ENCODE measurements around the gene SIRT7. TPM values are rescaled to one million over a fixed set of nuclear protein-coding genes. Genes with fewer than 3 reads are reported as not detected.

The SIRT7 gene
- polyA plus RNA-seq, 2 donors: 64.9 to 84.0 TPM

DNA sequence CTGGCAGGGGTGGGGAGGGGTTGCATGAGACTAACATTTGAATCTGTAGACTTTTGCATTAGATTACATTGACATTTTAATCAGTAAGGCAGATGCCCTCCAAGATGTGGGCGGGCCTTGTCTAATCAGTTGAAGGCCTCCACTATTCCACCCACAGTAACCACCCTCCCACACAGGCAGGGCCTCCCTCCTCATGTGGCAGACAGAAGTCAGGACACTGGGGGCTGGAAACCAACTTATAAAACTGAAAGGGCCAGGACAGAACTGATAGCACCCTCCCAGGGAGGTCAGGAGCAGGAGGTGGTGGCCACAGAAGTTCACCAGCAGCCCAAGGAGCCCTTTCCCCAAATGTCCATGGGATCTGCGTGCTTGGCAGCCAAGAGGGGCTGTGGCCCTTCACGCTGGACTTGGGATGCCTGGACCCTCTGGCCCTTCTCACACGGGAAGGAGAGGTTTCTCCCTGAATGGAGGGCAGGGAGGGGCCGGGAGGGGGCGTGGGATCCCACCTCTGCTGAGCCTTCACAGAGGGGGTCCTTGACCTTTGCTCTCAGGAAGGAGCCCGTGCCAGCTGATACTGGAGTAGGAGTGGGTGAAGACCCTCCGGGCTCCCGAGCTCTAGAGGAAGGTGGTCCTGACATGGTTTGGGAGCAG is 14.5 kb upstream of the SIRT7 start:
- no peak overlapping the region for H3K27ac ChIP-seq (ENCODE audit: low read depth in 2 of 2, low read length in 1 of 2)
- H3K27me3 ChIP-seq (ENCODE audit: control insufficient read depth in 1 of 2, insufficient read depth in 2 of 2, low read length in 2 of 2): no peaks in the 10 kb centered on the region
- 84 to 89% methylated on average over 9 of the region's 9 CpGs for WGBS, 2 donors
- no peak overlapping the region for H3K4me3 ChIP-seq (ENCODE audit: low read depth in 1 of 2, low read length in 2 of 2)
- H3K9me3 ChIP-seq (ENCODE audit: control insufficient read depth in 2 of 2, insufficient read depth in 1 of 2, low read depth in 1 of 2, low read length in 1 of 2): no peaks in the 10 kb centered on the region
- H3K36me3 ChIP-seq (ENCODE audit: control insufficient read depth in 2 of 2, insufficient read depth in 2 of 2, low read length in 1 of 2): no peaks in the 10 kb centered on the region
- peaks cover 0 to 15% of the 10 kb centered on the region in 2 donors for H3K4me1 ChIP-seq (ENCODE audit: control insufficient read depth in 2 of 2, insufficient read depth in 2 of 2, low read length in 1 of 2)

DNA sequence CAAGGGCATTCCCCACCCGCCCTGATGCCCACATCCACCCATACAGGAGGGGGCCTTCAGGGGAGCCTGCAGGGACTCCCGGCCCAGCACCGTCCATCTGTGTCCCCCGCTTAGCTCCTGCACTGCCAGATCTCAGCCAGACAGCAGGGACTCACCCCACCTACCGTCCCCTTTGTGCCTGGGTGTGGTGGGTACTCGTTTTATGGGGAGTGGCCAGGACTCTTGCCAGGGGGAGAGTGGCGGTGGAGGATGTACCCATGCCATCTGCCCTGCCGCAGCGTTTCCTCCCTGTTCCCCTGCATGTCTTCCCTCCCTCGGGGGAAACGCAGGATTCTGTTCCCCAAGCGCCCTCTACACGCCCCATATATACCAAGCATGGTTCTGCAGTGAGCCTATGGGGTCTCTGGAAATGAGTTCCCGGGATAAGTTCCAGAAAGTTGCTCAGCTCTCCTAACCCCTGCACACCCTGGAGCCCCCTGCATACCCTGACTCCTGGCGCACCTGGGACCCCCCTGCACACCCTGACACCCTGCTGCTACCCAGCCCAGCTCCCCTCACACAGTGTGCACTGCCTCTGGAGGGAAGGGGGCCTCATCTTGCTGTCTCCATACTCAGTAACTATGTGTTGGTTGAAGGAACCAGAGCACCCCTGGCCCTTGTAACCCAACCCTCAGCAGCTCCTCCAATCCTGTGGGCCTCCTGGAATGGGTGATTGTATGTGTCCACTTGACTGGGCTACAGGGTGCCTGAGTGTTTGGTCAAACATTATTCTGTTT is 13.8 kb upstream of the SIRT7 start:
- Histone ChIP-seq H3K4me3 (ENCODE audit: low read depth in 1 of 2, low read length in 2 of 2) (no peak overlapping the region), H3K27me3 (ENCODE audit: control insufficient read depth in 1 of 2, insufficient read depth in 2 of 2, low read length in 2 of 2) (no peaks in the 10 kb centered on the region), H3K27ac (ENCODE audit: low read depth in 2 of 2, low read length in 1 of 2) (no peak overlapping the region), H3K36me3 (ENCODE audit: control insufficient read depth in 2 of 2, insufficient read depth in 2 of 2, low read length in 1 of 2) (no peaks in the 10 kb centered on the region), H3K4me1 (ENCODE audit: control insufficient read depth in 2 of 2, insufficient read depth in 2 of 2, low read length in 1 of 2) (peaks cover 0 to 13% of the 10 kb centered on the region in 2 donors), H3K9me3 (ENCODE audit: control insufficient read depth in 2 of 2, insufficient read depth in 1 of 2, low read depth in 1 of 2, low read length in 1 of 2) (no peaks in the 10 kb centered on the region)
- WGBS, 2 donors: 38 to 40% methylated on average over 15 of the region's 15 CpGs

DNA sequence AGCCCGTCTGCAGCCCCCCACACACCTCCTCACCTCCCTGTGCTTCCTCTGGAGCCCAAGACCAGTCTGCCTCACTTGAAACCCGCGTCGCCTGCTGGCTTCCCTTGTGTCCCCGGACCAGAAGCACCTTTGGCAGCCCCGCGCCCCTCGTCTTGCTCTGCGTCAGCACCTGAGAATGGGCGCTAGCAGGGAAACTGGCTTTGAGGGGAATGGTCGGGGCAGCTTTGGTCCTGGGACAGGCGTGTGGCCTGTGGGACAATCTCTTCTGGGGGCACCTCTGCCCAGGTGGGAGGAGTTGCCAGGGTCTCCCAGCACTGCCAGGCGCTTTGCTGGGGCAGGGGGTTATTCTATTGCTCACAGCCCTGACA is 13.2 kb upstream of the SIRT7 start:
- no peaks in the 10 kb centered on the region for H3K9me3 ChIP-seq (ENCODE audit: control insufficient read depth in 2 of 2, insufficient read depth in 1 of 2, low read depth in 1 of 2, low read length in 1 of 2)
- peaks cover 0 to 12% of the 10 kb centered on the region in 2 donors for H3K4me1 ChIP-seq (ENCODE audit: control insufficient read depth in 2 of 2, insufficient read depth in 2 of 2, low read length in 1 of 2)
- no peak overlapping the region for H3K4me3 ChIP-seq (ENCODE audit: low read depth in 1 of 2, low read length in 2 of 2)
- WGBS, 2 donors: 66 to 70% methylated on average over 13 of the region's 13 CpGs
- H3K36me3 ChIP-seq (ENCODE audit: control insufficient read depth in 2 of 2, insufficient read depth in 2 of 2, low read length in 1 of 2): no peaks in the 10 kb centered on the region
- H3K27me3 ChIP-seq (ENCODE audit: control insufficient read depth in 1 of 2, insufficient read depth in 2 of 2, low read length in 2 of 2): no peaks in the 10 kb centered on the region
- H3K27ac ChIP-seq (ENCODE audit: low read depth in 2 of 2, low read length in 1 of 2): no peak overlapping the region

DNA sequence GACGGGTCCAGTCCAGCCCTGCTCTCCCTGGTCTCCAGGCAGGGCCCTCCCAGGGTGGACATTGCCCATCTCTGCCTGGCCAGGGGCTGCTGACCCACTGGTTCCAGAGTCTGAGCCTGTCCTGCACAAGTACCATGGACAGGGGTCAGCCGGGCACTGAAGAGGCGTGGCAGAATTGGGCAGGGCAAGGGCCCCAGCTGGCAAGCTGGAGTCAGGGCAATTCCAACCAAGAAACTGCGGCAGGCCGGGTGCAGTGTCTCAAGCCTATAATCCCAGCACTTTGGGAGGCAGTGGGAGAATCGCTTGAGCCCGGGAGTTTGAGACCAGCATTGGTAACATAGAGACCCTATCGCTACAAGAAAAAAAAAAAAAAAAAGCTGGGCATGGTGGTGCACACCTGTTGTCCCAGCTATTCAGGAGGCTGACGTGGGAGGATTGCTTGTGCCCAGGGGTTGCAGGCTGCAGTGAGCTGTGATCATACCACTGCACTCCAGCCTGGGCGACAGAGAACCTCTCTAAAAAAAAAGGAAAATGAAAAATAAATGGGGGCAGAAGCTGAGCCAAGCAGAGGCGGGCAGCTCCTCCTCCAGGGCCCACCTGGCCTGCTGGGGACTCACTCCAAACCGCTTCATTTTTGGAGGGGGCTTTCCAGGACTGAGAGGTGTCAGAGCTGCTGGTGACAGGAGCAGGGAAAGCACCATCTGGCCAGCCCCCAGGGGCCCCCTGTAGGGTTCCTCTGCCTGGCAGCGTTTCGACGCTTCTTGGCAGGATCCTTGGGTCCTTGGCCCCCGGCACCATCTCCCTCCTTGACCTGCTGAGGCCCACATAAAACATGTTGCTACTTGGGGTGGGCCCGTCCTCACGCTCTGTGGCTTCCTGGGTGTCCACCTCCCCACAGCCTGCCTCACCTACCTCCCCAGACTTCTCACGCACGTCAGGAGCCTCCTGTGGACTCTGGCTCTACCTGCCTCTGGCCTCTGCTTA is 12.5 kb upstream of the SIRT7 start:
- Histone ChIP-seq H3K27me3 (ENCODE audit: control insufficient read depth in 1 of 2, insufficient read depth in 2 of 2, low read length in 2 of 2) (no peaks in the 10 kb centered on the region), H3K4me3 (ENCODE audit: low read depth in 1 of 2, low read length in 2 of 2) (no peak overlapping the region), H3K4me1 (ENCODE audit: control insufficient read depth in 2 of 2, insufficient read depth in 2 of 2, low read length in 1 of 2) (peaks cover 0 to 16% of the 10 kb centered on the region in 2 donors), H3K36me3 (ENCODE audit: control insufficient read depth in 2 of 2, insufficient read depth in 2 of 2, low read length in 1 of 2) (no peaks in the 10 kb centered on the region), H3K9me3 (ENCODE audit: control insufficient read depth in 2 of 2, insufficient read depth in 1 of 2, low read depth in 1 of 2, low read length in 1 of 2) (no peaks in the 10 kb centered on the region), H3K27ac (ENCODE audit: low read depth in 2 of 2, low read length in 1 of 2) (no peak overlapping the region)
- WGBS, 2 donors: 59% methylated on average over 20 of the region's 20 CpGs

DNA sequence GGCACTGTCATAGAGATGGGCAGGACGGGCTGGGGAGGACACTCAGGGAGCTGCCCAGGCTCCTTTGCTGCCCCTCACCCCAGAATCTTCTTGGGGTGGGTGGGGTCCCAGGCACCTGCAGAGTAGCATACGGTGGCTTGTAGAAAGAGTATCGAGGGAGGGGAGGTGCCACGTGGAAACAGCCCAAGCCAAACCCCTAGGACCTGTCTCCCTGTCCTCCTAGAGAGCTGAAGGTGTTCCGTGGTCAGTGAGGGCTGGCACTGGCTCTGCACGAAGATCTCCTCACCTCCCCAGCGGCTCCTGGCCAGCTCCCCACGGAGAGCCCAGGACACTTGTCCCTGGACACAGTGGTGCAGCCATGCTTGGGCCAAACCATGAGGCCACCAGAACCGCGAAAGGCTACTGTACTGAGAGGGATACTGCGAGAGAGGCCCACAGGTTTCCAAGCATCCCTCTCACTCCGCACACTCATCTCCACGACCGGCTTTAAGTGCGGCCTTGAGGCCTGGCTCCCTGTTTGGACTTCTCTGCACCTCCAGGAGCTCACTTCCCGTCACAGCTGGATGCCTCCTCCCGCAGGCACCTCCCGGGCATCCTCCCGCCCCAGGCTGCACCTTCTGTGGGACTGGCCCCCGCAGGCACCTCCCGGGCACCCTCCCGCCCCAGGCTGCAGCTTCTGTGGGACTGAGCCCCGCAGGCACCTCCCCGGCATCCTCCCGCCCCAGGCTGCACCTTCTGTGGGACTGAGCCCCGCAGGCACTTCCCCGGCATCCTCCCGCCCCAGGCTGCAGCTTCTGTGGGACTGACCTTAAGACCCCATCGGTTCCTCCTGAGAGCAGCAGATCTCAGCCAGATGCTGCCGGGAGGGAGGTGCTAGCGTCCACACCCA is 11.5 kb upstream of the SIRT7 start:
- no peak overlapping the region for H3K4me3 ChIP-seq (ENCODE audit: low read depth in 1 of 2, low read length in 2 of 2)
- no peaks in the 10 kb centered on the region for H3K27me3 ChIP-seq (ENCODE audit: control insufficient read depth in 1 of 2, insufficient read depth in 2 of 2, low read length in 2 of 2)
- 88 to 89% methylated on average over 31 of the region's 31 CpGs for WGBS, 2 donors
- H3K36me3 ChIP-seq (ENCODE audit: control insufficient read depth in 2 of 2, insufficient read depth in 2 of 2, low read length in 1 of 2): no peaks in the 10 kb centered on the region
- H3K9me3 ChIP-seq (ENCODE audit: control insufficient read depth in 2 of 2, insufficient read depth in 1 of 2, low read depth in 1 of 2, low read length in 1 of 2): no peaks in the 10 kb centered on the region
- H3K27ac ChIP-seq (ENCODE audit: low read depth in 2 of 2, low read length in 1 of 2): no peak overlapping the region
- H3K4me1 ChIP-seq (ENCODE audit: control insufficient read depth in 2 of 2, insufficient read depth in 2 of 2, low read length in 1 of 2): peaks cover 7 to 22% of the 10 kb centered on the region in 2 donors

DNA sequence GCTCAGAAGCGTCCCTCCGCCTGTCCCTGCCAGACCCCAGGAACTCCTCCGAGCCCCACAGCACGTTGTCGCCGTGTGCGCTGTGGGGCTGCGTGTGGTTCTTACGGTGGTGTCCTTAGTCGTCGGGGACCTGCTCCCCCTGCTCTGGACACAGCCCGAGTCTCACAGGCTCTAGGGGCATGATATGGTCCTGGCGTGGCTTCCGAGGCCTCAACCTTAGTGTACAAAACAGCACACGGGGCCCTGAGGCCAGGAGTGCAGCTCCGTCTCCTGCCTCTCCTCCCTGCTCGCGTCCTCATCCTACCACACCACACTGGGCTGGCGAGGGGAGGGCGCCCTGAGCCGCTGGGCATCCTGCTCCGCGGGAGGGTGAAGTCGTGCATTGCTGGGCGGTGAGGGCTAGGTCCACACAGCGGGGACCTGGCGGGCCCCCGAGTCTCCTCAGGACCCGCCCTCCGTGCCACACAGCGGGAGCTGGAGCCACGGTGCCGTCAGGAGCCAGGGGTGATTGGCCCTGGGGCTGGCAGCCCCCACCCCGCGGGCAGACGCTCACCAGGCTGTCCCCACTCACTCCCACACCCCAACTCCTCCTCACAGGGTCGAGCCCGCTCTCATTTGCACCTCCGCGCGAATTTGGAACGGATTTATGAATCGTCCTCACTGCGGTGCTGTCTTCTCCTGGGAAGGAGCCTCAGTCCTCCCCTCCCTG is 10.7 kb upstream of the SIRT7 start:
- WGBS, 2 donors: 27 to 29% methylated on average over 44 of the region's 44 CpGs
- Histone ChIP-seq H3K27me3 (ENCODE audit: control insufficient read depth in 1 of 2, insufficient read depth in 2 of 2, low read length in 2 of 2) (no peaks in the 10 kb centered on the region), H3K4me1 (ENCODE audit: control insufficient read depth in 2 of 2, insufficient read depth in 2 of 2, low read length in 1 of 2) (peaks cover 13 to 23% of the 10 kb centered on the region in 2 donors), H3K9me3 (ENCODE audit: control insufficient read depth in 2 of 2, insufficient read depth in 1 of 2, low read depth in 1 of 2, low read length in 1 of 2) (no peaks in the 10 kb centered on the region), H3K36me3 (ENCODE audit: control insufficient read depth in 2 of 2, insufficient read depth in 2 of 2, low read length in 1 of 2) (no peaks in the 10 kb centered on the region), H3K27ac (ENCODE audit: low read depth in 2 of 2, low read length in 1 of 2) (peak overlapping the region in 1 of 2 donors; percentile 0), H3K4me3 (ENCODE audit: low read depth in 1 of 2, low read length in 2 of 2) (peak overlapping the region; percentile 63 to 73)

DNA sequence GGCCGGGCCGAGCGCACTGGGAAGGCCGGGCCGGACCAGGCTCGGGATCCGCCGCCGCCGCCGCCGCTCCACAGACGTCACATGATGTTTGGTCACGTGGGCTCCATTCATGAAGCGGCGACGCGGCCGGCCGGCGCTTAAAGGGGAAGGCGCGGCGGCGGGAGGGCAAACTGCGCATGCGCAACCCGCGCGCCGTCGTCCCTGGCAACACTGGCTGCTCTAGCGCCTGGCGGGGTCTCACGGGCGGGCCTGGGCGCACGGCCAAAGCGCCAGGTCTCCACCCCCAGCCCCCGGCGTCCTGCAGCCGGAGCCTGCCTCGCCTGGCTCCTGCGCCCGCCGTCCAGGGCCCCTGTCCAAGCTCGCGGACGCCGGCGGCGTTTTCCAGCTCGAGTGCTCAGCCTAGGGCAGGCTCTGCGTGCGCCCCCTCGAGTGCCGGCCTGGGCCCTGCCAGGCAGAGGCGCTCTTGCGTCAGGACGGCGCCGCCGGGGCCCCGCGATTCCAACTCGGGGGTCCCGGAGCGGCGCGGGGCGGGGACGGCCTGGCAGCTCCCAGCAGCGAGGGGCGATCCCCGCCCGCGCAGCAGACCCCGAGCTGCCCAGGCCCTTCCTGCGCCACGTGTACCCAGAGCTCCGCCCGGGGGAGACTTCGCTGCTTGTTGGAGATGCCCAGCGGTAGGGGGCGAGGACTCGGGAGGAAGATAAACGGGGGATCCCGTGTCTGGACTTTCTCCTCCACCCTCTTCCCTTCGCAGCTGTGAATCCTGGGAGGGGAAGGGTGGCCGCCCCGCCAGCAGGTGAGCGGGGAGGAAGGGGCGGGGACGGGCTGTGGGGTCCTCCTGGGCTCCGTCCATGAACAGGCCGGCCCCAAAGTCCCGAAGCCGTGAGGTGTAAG is 9.9 kb upstream of the SIRT7 start, which contains the start of gene MAFG:
MAFG (minus strand) TSS at position 83 of the 891 bp plus-strand sequence. CDS start 4,550 bp downstream, outside the sequence.
- Histone ChIP-seq H3K27ac (ENCODE audit: low read depth in 2 of 2, low read length in 1 of 2) (peak within 1 kb of the TSS; percentile 95 to 98), H3K36me3 (ENCODE audit: control insufficient read depth in 2 of 2, insufficient read depth in 2 of 2, low read length in 1 of 2) (peaks cover 0 to under 1% of the 10 kb centered on the region in 2 donors), H3K4me3 (ENCODE audit: low read depth in 1 of 2, low read length in 2 of 2) (peak within 1 kb of the TSS; percentile 73 to 83), H3K27me3 (ENCODE audit: control insufficient read depth in 1 of 2, insufficient read depth in 2 of 2, low read length in 2 of 2) (no peaks in the 10 kb centered on the region), H3K4me1 (ENCODE audit: control insufficient read depth in 2 of 2, insufficient read depth in 2 of 2, low read length in 1 of 2) (peaks cover 16 to 26% of the 10 kb centered on the region in 2 donors), H3K9me3 (ENCODE audit: control insufficient read depth in 2 of 2, insufficient read depth in 1 of 2, low read depth in 1 of 2, low read length in 1 of 2) (no peaks in the 10 kb centered on the region)
- WGBS, 2 donors: 0 to 1% methylated on average over 94 to 98 of the region's 98 CpGs

Measured in esophagus (tissue), 2 donors.